OCI-M2 (cell line): ENCODE data around the gene PRR20G.
"Not testable (repeated sequence)": the region's sequence is repeated elsewhere in the genome, so short reads cannot be mapped to it uniquely, and the experiment has no call there.

Experiments used
- DNase-seq: peaks from one replicate; lab custom pipeline; 2025; ENCODE audit not compliant: unreplicated experiment; lab: John Stamatoyannopoulos, UW

Gene PRR20G

GRCh38 chr3:127299276-127299675, 11.4 kb upstream of the PRR20G start:
- DNase-seq: no peak

GRCh38 chr3:127296959-127297358, 9.1 kb upstream of the PRR20G start:
- DNase-seq: no peak

GRCh38 chr3:127296166-127296565, 8.3 kb upstream of the PRR20G start:
- DNase-seq: no peak

GRCh38 chr3:127293650-127294049, 5.8 kb upstream of the PRR20G start:
- DNase-seq: not testable (repeated sequence)

GRCh38 chr3:127291611-127292010, 3.8 kb upstream of the PRR20G start:
- no peak for DNase-seq

- DNase-seq: no peak
Observed at GRCh38 chr3:127291114-127291513, 3.3 kb upstream of the PRR20G start.

GRCh38 chr3:127289706-127290575, 2.1 kb upstream of the PRR20G start:
- DNase-seq: no peak

GRCh38 chr3:127288921-127289705, 1.3 kb upstream of the PRR20G start:
- no peak for DNase-seq

GRCh38 chr3:127288343-127288742, 497 bp upstream of the PRR20G start:
- no peak for DNase-seq

- no peak for DNase-seq
Observed at GRCh38 chr3:127286571-127287140, 1.2 kb downstream of the PRR20G start.

GRCh38 chr3:127284258-127284657, 3.6 kb downstream of the PRR20G start:
- no peak for DNase-seq

GRCh38 chr3:127277561-127277960, 10.3 kb downstream of the PRR20G start:
- DNase-seq: no peak

GRCh38 chr3:127276995-127277394, 10.9 kb downstream of the PRR20G start:
- DNase-seq: no peak

GRCh38 chr3:127276396-127276795, 11.4 kb downstream of the PRR20G start:
- DNase-seq: no peak

- DNase-seq: no peak
Observed at GRCh38 chr3:127275287-127275781, 12.5 kb downstream of the PRR20G start.

GRCh38 chr3:127274200-127274760, 13.6 kb downstream of the PRR20G start:
- DNase-seq: no peak

GRCh38 chr3:127273206-127273605, 14.6 kb downstream of the PRR20G start:
- DNase-seq: no peak

- DNase-seq: no peak
Observed at GRCh38 chr3:127266186-127266585, 21.7 kb downstream of the PRR20G start.

GRCh38 chr3:127265581-127265981, 22.3 kb downstream of the PRR20G start:
- DNase-seq: no peak

- no peak for DNase-seq
Observed at GRCh38 chr3:127264794-127265514, 22.9 kb downstream of the PRR20G start.

GRCh38 chr3:127264292-127264691, 23.6 kb downstream of the PRR20G start:
- DNase-seq: no peak
